ENCODE data around the gene DACH1. TPM values are rescaled to one million over a fixed set of nuclear protein-coding genes. Genes with fewer than 3 reads are reported as not detected.

DACH1 gene
- total and polyA plus RNA-seq, 12 donors: 3.6 to 20.0 (median 8.8) TPM

- H3K27me3 ChIP-seq: no peaks in the 10 kb centered on the region
These were observed 96.3 kb downstream of the DACH1 start for GRCh38 chr13:71770710-71771109.

GRCh38 chr13:71768881-71769280 is 98.1 kb downstream of the DACH1 start:
- intact Hi-C loops (cut with DNase I): no loop called here
- Histone ChIP-seq H3K4me3 (no peak overlapping the region), H3K9me3 (replicated peaks in 1 of 3) (no peaks in the 10 kb centered on the region), H3K36me3 (replicated peaks in 1 of 2) (no peaks in the 10 kb centered on the region), H3K27ac (peak overlapping the region in 1 of 5 donors; percentile 0), H3K27me3 (no peaks in the 10 kb centered on the region), H3K4me1 (replicated peaks in 1 of 2) (peaks cover 0 to 15% of the 10 kb centered on the region in 2 donors)
- TF ChIP-seq POLR2A (IDR thresholded peaks at IDR 0.05): no peak
- no peak for TF ChIP-seq CTCF (IDR thresholded peaks at IDR 0.05)
- DNase-seq: no peak

More at GRCh38 chr13:71770710-71771109, 96.3 kb downstream of the DACH1 start:
- intact Hi-C loops (cut with DNase I): no loop called here
- DNase-seq: no peak
- Histone ChIP-seq H3K36me3 (replicated peaks in 1 of 2) (no peaks in the 10 kb centered on the region), H3K27ac (no peak overlapping the region), H3K9me3 (replicated peaks in 1 of 3) (no peaks in the 10 kb centered on the region), H3K4me3 (no peak overlapping the region), H3K4me1 (replicated peaks in 1 of 2) (peaks cover 0 to 15% of the 10 kb centered on the region in 2 donors)
- TF ChIP-seq CTCF (IDR thresholded peaks at IDR 0.05) (no peak), POLR2A (IDR thresholded peaks at IDR 0.05) (no peak)

- Histone ChIP-seq H3K9me3 (replicated peaks in 1 of 3) (no peaks in the 10 kb centered on the region), H3K36me3 (replicated peaks in 1 of 2) (no peaks in the 10 kb centered on the region), H3K4me3 (no peak overlapping the region), H3K27ac (no peak overlapping the region), H3K27me3 (no peaks in the 10 kb centered on the region), H3K4me1 (replicated peaks in 1 of 2) (peaks cover 0 to 18% of the 10 kb centered on the region in 2 donors)
- intact Hi-C loops (cut with DNase I): no loop called here
- DNase-seq: no peak
- TF ChIP-seq POLR2A (IDR thresholded peaks at IDR 0.05): no peak
- no peak for TF ChIP-seq CTCF (IDR thresholded peaks at IDR 0.05)
- 82 to 86% (median 84%) methylated on average over 10 of the region's 10 CpGs for WGBS, 4 donors
These were observed 107.1 kb downstream of the DACH1 start for GRCh38 chr13:71759651-71760511.

- Histone ChIP-seq H3K4me3 (no peak overlapping the region), H3K4me1 (replicated peaks in 1 of 2) (peaks cover 0 to 18% of the 10 kb centered on the region in 2 donors), H3K27ac (no peak overlapping the region), H3K36me3 (replicated peaks in 1 of 2) (no peaks in the 10 kb centered on the region), H3K9me3 (replicated peaks in 1 of 3) (no peaks in the 10 kb centered on the region), H3K27me3 (no peaks in the 10 kb centered on the region)
- TF ChIP-seq CTCF (IDR thresholded peaks at IDR 0.05): no peak
- no peak for TF ChIP-seq POLR2A (IDR thresholded peaks at IDR 0.05)
- 25 to 34% (median 28%) methylated on average over 2 of the region's 2 CpGs for WGBS, 4 donors
- DNase-seq: no peak
- intact Hi-C loops (cut with DNase I): no loop called here
These were observed 108.2 kb downstream of the DACH1 start for GRCh38 chr13:71758828-71759227.
